Endodermal cell (in vitro differentiated cells): Measurements from ENCODE around the gene ARHGEF5. TPM values are rescaled to one million over a fixed set of nuclear protein-coding genes. Genes with fewer than 3 reads are reported as not detected.

Source experiments
- DNase-seq: peaks from one replicate; pipeline ENCODE4 v3.0.0-alpha.2; 2017
- H3K27ac ChIP-seq: 2 replicates; pipeline ENCODE4 v1.5.1; 2013; ENCODE audit warnings: mild to moderate bottlenecking, low read depth, low read length, moderate library complexity
- H3K27me3 ChIP-seq: 2 replicates; pipeline ENCODE4 v1.6.1; 2013; ENCODE audit warnings: mild to moderate bottlenecking, low read length, moderate library complexity; ENCODE audit not compliant: insufficient read depth, control insufficient read depth, poor library complexity, severe bottlenecking
- H3K36me3 ChIP-seq: 2 replicates; pipeline ENCODE4 v1.7.0; 2013; ENCODE audit warnings: mild to moderate bottlenecking, low read length, moderate library complexity; ENCODE audit not compliant: control insufficient read depth, insufficient read depth
- H3K4me1 ChIP-seq: one replicate; pipeline ENCODE4 v1.7.0; 2013; ENCODE audit warnings: low read length; ENCODE audit not compliant: control insufficient read depth, insufficient read depth
- H3K4me3 ChIP-seq: 2 replicates; pipeline ENCODE4 v1.5.1; 2013; ENCODE audit warnings: mild to moderate bottlenecking, low read length, moderate library complexity
- H3K9ac ChIP-seq: 2 replicates; pipeline ENCODE4 v1.6.1; 2013; ENCODE audit warnings: mild to moderate bottlenecking, low read length, moderate library complexity; ENCODE audit not compliant: poor library complexity, severe bottlenecking; ENCODE audit errors: extremely low read depth
- H3K9me3 ChIP-seq: 2 replicates; pipeline ENCODE4 v1.6.1; 2013; ENCODE audit warnings: mild to moderate bottlenecking, low read length, moderate library complexity; ENCODE audit not compliant: control insufficient read depth
- H3K27ac Mint-ChIP-seq: 2 replicates; pipeline ENCODE4 v1.8.0; 2020; ENCODE audit warnings: mixed read lengths
- H3K27me3 Mint-ChIP-seq: 2 replicates; pipeline ENCODE4 v1.8.0; 2021; ENCODE audit warnings: mild to moderate bottlenecking, mixed read lengths; ENCODE audit not compliant: insufficient read depth
- H3K36me3 Mint-ChIP-seq: 2 replicates; pipeline ENCODE4 v1.8.0; 2020; ENCODE audit warnings: low read depth, mixed read lengths
- H3K4me1 Mint-ChIP-seq: 2 replicates; pipeline ENCODE4 v1.8.0; 2020; ENCODE audit warnings: mixed read lengths
- H3K4me3 Mint-ChIP-seq: 2 replicates; pipeline ENCODE4 v1.8.0; 2020; ENCODE audit warnings: mild to moderate bottlenecking, moderate library complexity, mixed read lengths
- H3K9me3 Mint-ChIP-seq: 2 replicates; pipeline ENCODE4 v1.8.0; 2020; ENCODE audit warnings: mild to moderate bottlenecking, mixed read lengths
- CTCF ChIP-seq: fragments of 200-600 bp; sonication (generic); conservative IDR thresholded peaks from 2 replicates; pipeline ENCODE4 v1.5.0; 2021; ENCODE audit warnings: antibody characterized with exemption, mild to moderate bottlenecking
- WGBS, 2 experiments: methylation state at CpG; one replicate each; pipeline versions ENCODE4 v1.1.5 to v1.1.7; 2013; ENCODE audit warnings: missing lambda C conversion rate in 2 of 2, mixed read lengths in 1 of 2; ENCODE audit not compliant: insufficient coverage in 1 of 2, insufficient read length in 1 of 2; 5-methylcytosine and 5-hydroxymethylcytosine counted together
- total RNA-seq, 2 donors: library from RNA; stranded (reverse); fragmentation: NEBNext Ultra II Directional in 1 of 2; extraction: Animal tissue kit (Norgen Biotek cat#: 25700) in 1 of 2; gene quantifications; 2 replicates in 1 of 2; 3 replicates in 1 of 2; pipeline ENCODE4 v1.2.1, GENCODE V29; 2021

The ARHGEF5 gene
- total RNA-seq, 2 donors from 2014 or later = 22.8 to 43.1 TPM

- no peaks in the 10 kb centered on the region for H3K36me3 ChIP-seq
- no peaks in the 10 kb centered on the region for H3K27me3 ChIP-seq
- H3K9me3 ChIP-seq = no peaks in the 10 kb centered on the region
- Mint-ChIP-seq H3K27ac (no peak overlapping the region), H3K36me3 (no peaks in the 10 kb centered on the region), H3K27me3 (no peaks in the 10 kb centered on the region), H3K4me3 (no peak overlapping the region), H3K9me3 (no peaks in the 10 kb centered on the region), H3K4me1 (no peaks in the 10 kb centered on the region)
- H3K4me3 ChIP-seq = no peak overlapping the region
- no peak overlapping the region for H3K27ac ChIP-seq
- WGBS, 2 experiments = 86 to 100% methylated on average over 3 to 4 of the region's 4 CpGs
- no peaks in the 10 kb centered on the region for H3K4me1 ChIP-seq
- no peak overlapping the region for H3K9ac ChIP-seq
- DNase-seq = peak; percentile 20
- TF ChIP-seq CTCF = no peak
Observed at GRCh38 chr7:144397086-144397485, 41.9 kb downstream of the ARHGEF5 start.

- Mint-ChIP-seq H3K4me3 (no peak overlapping the region), H3K4me1 (no peaks in the 10 kb centered on the region), H3K27me3 (no peaks in the 10 kb centered on the region), H3K36me3 (no peaks in the 10 kb centered on the region), H3K9me3 (no peaks in the 10 kb centered on the region), H3K27ac (no peak overlapping the region)
- Histone ChIP-seq H3K4me1 (no peaks in the 10 kb centered on the region), H3K27ac (no peak overlapping the region), H3K9me3 (no peaks in the 10 kb centered on the region), H3K4me3 (no peak overlapping the region), H3K36me3 (no peaks in the 10 kb centered on the region), H3K27me3 (no peaks in the 10 kb centered on the region), H3K9ac (no peak overlapping the region)
- 90 to 100% methylated on average over 4 to 9 of the region's 9 CpGs for WGBS, 2 experiments
- DNase-seq = no peak
- TF ChIP-seq CTCF = no peak
Observed at GRCh38 chr7:144398291-144398690, 43.1 kb downstream of the ARHGEF5 start.

- Mint-ChIP-seq H3K4me1 (no peaks in the 10 kb centered on the region), H3K27ac (no peak overlapping the region), H3K27me3 (no peaks in the 10 kb centered on the region), H3K4me3 (no peak overlapping the region), H3K36me3 (no peaks in the 10 kb centered on the region), H3K9me3 (no peaks in the 10 kb centered on the region)
- Histone ChIP-seq H3K9me3 (no peaks in the 10 kb centered on the region), H3K27ac (no peak overlapping the region), H3K4me3 (no peak overlapping the region), H3K4me1 (no peaks in the 10 kb centered on the region), H3K9ac (no peak overlapping the region), H3K27me3 (no peaks in the 10 kb centered on the region), H3K36me3 (no peaks in the 10 kb centered on the region)
- no peak for DNase-seq
- TF ChIP-seq CTCF = no peak
- 81 to 100% methylated on average over 1 to 6 of the region's 6 CpGs for WGBS, 2 experiments
Observed at GRCh38 chr7:144398911-144399310, 43.7 kb downstream of the ARHGEF5 start.
